Naive thymus-derived CD8-positive, alpha-beta T cell (primary cell): ENCODE results near the gene USP22. TPM values are rescaled to one million over a fixed set of nuclear protein-coding genes. Genes with fewer than 3 reads are reported as not detected.
A peak's percentile ranks its signal among the peaks of the same experiment; 100 is the strongest.
"Not testable (repeated sequence)": the region's sequence is repeated elsewhere in the genome, so short reads cannot be mapped to it uniquely, and the experiment has no call there.

Experiments
- ATAC-seq, 2 donors: fragments of 150-1000 bp; cut with Tn5 transposase in 1 of 2; sonication (Bioruptor Pico), chemical (Tn5 transposase) in 1 of 2; 1 replicate in 1 of 2; 2 replicates in 1 of 2; pipeline ENCODE4 v1.10.0; 2021; ENCODE audit warnings: mild to moderate bottlenecking in 2 of 2, moderate library complexity in 2 of 2
- POLR2A ChIA-PET: fragments of 350-600 bp; sonication (Branson Sonifier 250); formaldehyde crosslinking; loops from one replicate; lab custom pipeline; 2021; ENCODE audit warnings: antibody characterized with exemption; lab: Charles Lee
- DNase-seq, 10 donors: peaks; one replicate each; pipeline versions ENCODE4 v3.0.0 to v3.0.0-alpha.2; 2020 to 2022
- H3K27ac Mint-ChIP-seq, 10 donors: one replicate each; pipeline ENCODE4 v1.8.0; 2020 to 2022; ENCODE audit warnings: mild to moderate bottlenecking in 10 of 10, mixed read lengths in 10 of 10, moderate library complexity in 4 of 10, inconsistent platforms in 1 of 10
- H3K27me3 Mint-ChIP-seq, 5 donors: one replicate each; pipeline ENCODE4 v1.8.0; 2021 to 2022; ENCODE audit warnings: mixed read lengths in 5 of 5
- H3K36me3 Mint-ChIP-seq, 3 donors: one replicate each; pipeline ENCODE4 v1.8.0; 2020 to 2022; ENCODE audit warnings: mixed read lengths in 3 of 3, mild to moderate bottlenecking in 2 of 3, inconsistent platforms in 1 of 3
- H3K4me1 Mint-ChIP-seq, 4 donors: one replicate each; pipeline ENCODE4 v1.8.0; 2021 to 2022; ENCODE audit warnings: mixed read lengths in 4 of 4
- H3K4me3 Mint-ChIP-seq, 10 donors: one replicate each; pipeline ENCODE4 v1.8.0; 2020 to 2022; ENCODE audit warnings: mild to moderate bottlenecking in 10 of 10, mixed read lengths in 10 of 10, moderate library complexity in 6 of 10, inconsistent platforms in 1 of 10
- H3K9me3 Mint-ChIP-seq, 9 donors: one replicate each; pipeline ENCODE4 v1.8.0; 2020 to 2022; ENCODE audit warnings: mixed read lengths in 9 of 9, mild to moderate bottlenecking in 3 of 9, inconsistent platforms in 1 of 9, moderate library complexity in 1 of 9
- polyA plus RNA-seq, 3 donors: library from polyadenylated mRNA; unstranded; fragments of 300-500 nt; fragmentation: Illumina TruSeq; gene quantifications; one replicate each; pipeline ENCODE4 v1.2.3, GENCODE V29; 2021
- total RNA-seq, 8 experiments: library from RNA in 2 of 8; stranded (reverse) in 2 of 8; gene quantifications; one replicate each; pipeline ENCODE4 v1.2.3 and lab custom pipeline; 2021 to 2026

The USP22 gene
- total and polyA plus RNA-seq, 5 experiments from 2014 or later = 33.6 to 155 (median 40.3) TPM

- ATAC-seq = no peak
- Mint-ChIP-seq H3K27me3 (peaks cover 3 to 18% (median 5%) of the 10 kb centered on the region in 5 donors), H3K27ac (no peak overlapping the region), H3K4me3 (no peak overlapping the region), H3K4me1 (no peaks in the 10 kb centered on the region), H3K9me3 (no peaks in the 10 kb centered on the region), H3K36me3 (no peaks in the 10 kb centered on the region)
- no peak for DNase-seq
- POLR2A ChIA-PET = no interaction called here
Observed at GRCh38 chr17:21075739-21076085, 32.9 kb upstream of the USP22 start.

GRCh38 chr17:21072745-21073197, 30.0 kb upstream of the USP22 start:
- no peaks in the 10 kb centered on the region for H3K9me3 Mint-ChIP-seq
- ATAC-seq (no peak), DNase-seq (no peak)
- H3K27ac Mint-ChIP-seq = no peak overlapping the region
- H3K36me3 Mint-ChIP-seq = no peaks in the 10 kb centered on the region
- POLR2A ChIA-PET = no interaction called here
- no peaks in the 10 kb centered on the region for H3K4me1 Mint-ChIP-seq
- H3K4me3 Mint-ChIP-seq = no peak overlapping the region
- peaks cover 0 to 7% (median 1%) of the 10 kb centered on the region in 5 donors for H3K27me3 Mint-ChIP-seq

- POLR2A ChIA-PET = no interaction called here
- H3K27me3 Mint-ChIP-seq = peaks cover 0 to 1% (median 0%) of the 10 kb centered on the region in 5 donors
- H3K36me3 Mint-ChIP-seq = no peaks in the 10 kb centered on the region
- H3K4me3 Mint-ChIP-seq = no peak overlapping the region
- DNase-seq (no peak), ATAC-seq (no peak)
- H3K4me1 Mint-ChIP-seq = peaks cover 0 to 8% (median 0%) of the 10 kb centered on the region in 4 donors
- H3K9me3 Mint-ChIP-seq = no peaks in the 10 kb centered on the region
- H3K27ac Mint-ChIP-seq = no peak overlapping the region
Observed at GRCh38 chr17:21066394-21066793, 23.6 kb upstream of the USP22 start.

- POLR2A ChIA-PET = no interaction called here
- no peaks in the 10 kb centered on the region for H3K9me3 Mint-ChIP-seq
- H3K4me3 Mint-ChIP-seq = no peak overlapping the region
- peaks cover 0 to 9% (median 1%) of the 10 kb centered on the region in 5 donors for H3K27me3 Mint-ChIP-seq
- H3K27ac Mint-ChIP-seq = peak overlapping the region in 2 of 10 donors; percentile 27 to 28
- peaks cover 0 to 8% (median 0%) of the 10 kb centered on the region in 4 donors for H3K4me1 Mint-ChIP-seq
- DNase-seq (no peak), ATAC-seq (no peak)
- no peaks in the 10 kb centered on the region for H3K36me3 Mint-ChIP-seq
Observed at GRCh38 chr17:21061971-21062526, 19.2 kb upstream of the USP22 start.

GRCh38 chr17:21061158-21061835, 18.5 kb upstream of the USP22 start:
- H3K9me3 Mint-ChIP-seq = no peaks in the 10 kb centered on the region
- no peak overlapping the region for H3K4me3 Mint-ChIP-seq
- no peak for DNase-seq
- ATAC-seq = no peak
- POLR2A ChIA-PET = no interaction called here
- H3K27me3 Mint-ChIP-seq = peaks cover 0 to 9% (median 1%) of the 10 kb centered on the region in 5 donors
- H3K27ac Mint-ChIP-seq = no peak overlapping the region
- H3K4me1 Mint-ChIP-seq = peaks cover 0 to 8% (median 0%) of the 10 kb centered on the region in 4 donors
- H3K36me3 Mint-ChIP-seq = no peaks in the 10 kb centered on the region

GRCh38 chr17:21059761-21060160, 16.9 kb upstream of the USP22 start:
- POLR2A ChIA-PET = no interaction called here
- ATAC-seq = no peak

GRCh38 chr17:21058098-21058893, 15.5 kb upstream of the USP22 start:
- DNase-seq = no peak
- POLR2A ChIA-PET = no interaction called here

More at GRCh38 chr17:21059761-21060160, 16.9 kb upstream of the USP22 start:
- Mint-ChIP-seq H3K4me3 (no peak overlapping the region), H3K27me3 (peaks cover 0 to 9% (median 3%) of the 10 kb centered on the region in 5 donors), H3K9me3 (no peaks in the 10 kb centered on the region), H3K36me3 (no peaks in the 10 kb centered on the region), H3K27ac (no peak overlapping the region), H3K4me1 (peaks cover 0 to 8% (median 0%) of the 10 kb centered on the region in 4 donors)
- no peak for DNase-seq

GRCh38 chr17:21053056-21053455, 10.2 kb upstream of the USP22 start:
- H3K9me3 Mint-ChIP-seq, H3K36me3 Mint-ChIP-seq, POLR2A ChIA-PET, H3K27ac Mint-ChIP-seq, H3K4me3 Mint-ChIP-seq, ATAC-seq, H3K4me1 Mint-ChIP-seq, DNase-seq: not testable (repeated sequence)
- peaks cover 0 to 14% (median 4%) of the 10 kb centered on the region in 5 donors for H3K27me3 Mint-ChIP-seq

More at GRCh38 chr17:21058098-21058893, 15.5 kb upstream of the USP22 start:
- Mint-ChIP-seq H3K4me1 (peaks cover 0 to 10% (median 0%) of the 10 kb centered on the region in 4 donors), H3K9me3 (no peaks in the 10 kb centered on the region), H3K27ac (no peak overlapping the region), H3K27me3 (peaks cover 0 to 10% (median 6%) of the 10 kb centered on the region in 5 donors), H3K4me3 (no peak overlapping the region), H3K36me3 (no peaks in the 10 kb centered on the region)
- ATAC-seq = no peak

- Mint-ChIP-seq H3K36me3 (no peaks in the 10 kb centered on the region), H3K4me1 (peaks cover 0 to 5% (median 1%) of the 10 kb centered on the region in 4 donors), H3K4me3 (no peak overlapping the region), H3K27me3 (peaks cover 0 to 11% (median 4%) of the 10 kb centered on the region in 5 donors), H3K9me3 (no peaks in the 10 kb centered on the region), H3K27ac (no peak overlapping the region)
- no peak for DNase-seq
- POLR2A ChIA-PET = no interaction called here
- no peak for ATAC-seq
Observed at GRCh38 chr17:21049457-21049856, 6.6 kb upstream of the USP22 start.

- POLR2A ChIA-PET = no interaction called here
- Mint-ChIP-seq H3K4me1 (peaks cover 8 to 21% (median 13%) of the 10 kb centered on the region in 4 donors), H3K27me3 (peaks cover 0 to 9% (median 2%) of the 10 kb centered on the region in 5 donors), H3K9me3 (no peaks in the 10 kb centered on the region), H3K36me3 (no peaks in the 10 kb centered on the region), H3K27ac (no peak overlapping the region), H3K4me3 (no peak overlapping the region)
- no peak for DNase-seq
- ATAC-seq = no peak
Observed at GRCh38 chr17:21046216-21046615, 3.4 kb upstream of the USP22 start.

- peak overlapping the region; percentile 32 to 93 (median 75) for H3K27ac Mint-ChIP-seq
Observed at GRCh38 chr17:21044971-21045370, 2.2 kb upstream of the USP22 start.

GRCh38 chr17:21043296-21044232, 753 bp upstream of the USP22 start:
- Mint-ChIP-seq H3K27me3 (no peaks in the 10 kb centered on the region), H3K27ac (peak overlapping the region; percentile 85 to 97 (median 93)), H3K4me3 (peak overlapping the region; percentile 74 to 96 (median 84)), H3K36me3 (peaks cover 0 to 9% (median 0%) of the 10 kb centered on the region in 3 donors), H3K4me1 (peaks cover 12 to 40% (median 35%) of the 10 kb centered on the region in 4 donors), H3K9me3 (no peaks in the 10 kb centered on the region)
- DNase-seq (peak; percentile 92 to 98 (median 96)), ATAC-seq (peak; percentile 81 to 85)
- POLR2A ChIA-PET = interaction anchor here (0.6 to 3.6 kb wide), 23 partner anchors 8 to 1802 kb away, joined by 3 to 37 read pairs (median 5); partner anchors contain the start of genes DHRS7B, NATD1 and TMEM11

More at GRCh38 chr17:21044971-21045370, 2.2 kb upstream of the USP22 start:
- H3K4me1 Mint-ChIP-seq = peaks cover 12 to 34% (median 23%) of the 10 kb centered on the region in 4 donors
- H3K4me3 Mint-ChIP-seq = peak overlapping the region in 6 of 10 donors; percentile 20 to 87 (median 45)
- POLR2A ChIA-PET = no interaction called here
- DNase-seq = no peak
- no peaks in the 10 kb centered on the region for H3K9me3 Mint-ChIP-seq
- ATAC-seq = no peak
- peaks cover 0 to 2% (median 0%) of the 10 kb centered on the region in 3 donors for H3K36me3 Mint-ChIP-seq
- H3K27me3 Mint-ChIP-seq = peaks cover 0 to 6% (median 2%) of the 10 kb centered on the region in 5 donors
